Activated effector memory CD4-positive, alpha-beta T cell treated with anti-CD3 and anti-CD28 coated beads, Interleukin-2, amount 50 U/mL, for 16 hours (primary cell): ENCODE results near the gene HNRNPH2.
A peak's percentile ranks its signal among the peaks of the same experiment; 100 is the strongest.

Source experiments
- DNase-seq: peaks from one replicate; pipeline ENCODE4 v3.0.0-alpha.2; 2020

Gene HNRNPH2

GRCh38 chrX:101407748-101408531 lies at the start of gene HNRNPH2, which contains the start of gene GLA:
TSS of gene HNRNPH2 (plus strand) at chrX:101408222. CDS start at chrX:101411989, 3,767 bp downstream.
TSS of gene GLA (minus strand) at chrX:101407925. CDS start at chrX:101407903, 22 bp downstream.
- DNase-seq = peak; percentile 94

- no peak for DNase-seq
These were observed 48.1 kb upstream of the HNRNPH2 start for GRCh38 chrX:101359966-101360365.

GRCh38 chrX:101360390-101360789 lies 47.6 kb upstream of the HNRNPH2 start:
- no peak for DNase-seq

- DNase-seq = no peak
These were observed 45.9 kb upstream of the HNRNPH2 start for GRCh38 chrX:101362116-101362515.

- DNase-seq = no peak
These were observed 45.3 kb upstream of the HNRNPH2 start for GRCh38 chrX:101362757-101363156.

- no peak for DNase-seq
These were observed 42.7 kb upstream of the HNRNPH2 start for GRCh38 chrX:101365301-101365795.

- DNase-seq = no peak
These were observed 39.2 kb upstream of the HNRNPH2 start for GRCh38 chrX:101368800-101369199.

GRCh38 chrX:101369687-101370086 lies 38.3 kb upstream of the HNRNPH2 start:
- no peak for DNase-seq

- no peak for DNase-seq
These were observed 37.0 kb upstream of the HNRNPH2 start for GRCh38 chrX:101370888-101371504.

- DNase-seq = no peak
These were observed 30.5 kb upstream of the HNRNPH2 start for GRCh38 chrX:101377547-101377946.

GRCh38 chrX:101383679-101384205 lies 24.3 kb upstream of the HNRNPH2 start:
- DNase-seq = no peak

GRCh38 chrX:101385026-101385684 lies 22.9 kb upstream of the HNRNPH2 start:
- no peak for DNase-seq

GRCh38 chrX:101385795-101386541 lies 22.1 kb upstream of the HNRNPH2 start, which contains the start of gene BTK:
TSS of gene BTK (minus strand) at chrX:101386191. CDS start at chrX:101375284, 10,907 bp downstream.
- no peak for DNase-seq

- DNase-seq = no peak
These were observed 21.5 kb upstream of the HNRNPH2 start for GRCh38 chrX:101386542-101386885.

- DNase-seq = no peak
These were observed 19.4 kb upstream of the HNRNPH2 start for GRCh38 chrX:101388604-101389003.

GRCh38 chrX:101390664-101391525 lies 17.1 kb upstream of the HNRNPH2 start, which contains the start of gene RPL36A:
TSS of gene RPL36A (plus strand) at chrX:101391011. CDS start at chrX:101391044, 33 bp downstream.
- DNase-seq = peak; percentile 93

- DNase-seq = no peak
These were observed 16.2 kb upstream of the HNRNPH2 start for GRCh38 chrX:101391831-101392230.

- no peak for DNase-seq
These were observed 14.3 kb upstream of the HNRNPH2 start for GRCh38 chrX:101393530-101394305.

GRCh38 chrX:101394372-101394771 lies 13.7 kb upstream of the HNRNPH2 start:
- DNase-seq = no peak

- DNase-seq = no peak
These were observed 12.2 kb upstream of the HNRNPH2 start for GRCh38 chrX:101395789-101396188.

- DNase-seq = no peak
These were observed 10.2 kb upstream of the HNRNPH2 start for GRCh38 chrX:101397779-101398178.
